CD14-positive monocyte (primary cell): ENCODE data around the gene TMEM178B. TPM values are rescaled to one million over a fixed set of nuclear protein-coding genes. Genes with fewer than 3 reads are reported as not detected.

Experiments used
- DNase-seq, 3 donors: peaks; one replicate each; pipeline ENCODE4 v3.0.0-alpha.2; 2011 to 2022
- H2AFZ ChIP-seq: 2 replicates; pipeline ENCODE4 v1.6.0; 2012; ENCODE audit warnings: mild to moderate bottlenecking, low read depth, low read length, inconsistent platforms; ENCODE audit not compliant: insufficient read depth, poor library complexity, severe bottlenecking
- H3K27ac ChIP-seq, 2 donors: 1 replicate in 1 of 2; 2 replicates in 1 of 2; pipeline ENCODE4 v1.5.1; 2012 to 2013; ENCODE audit warnings: low read length in 2 of 2, control low read depth in 1 of 2, inconsistent platforms in 1 of 2, low read depth in 1 of 2, mild to moderate bottlenecking in 1 of 2
- H3K27me3 ChIP-seq, 2 donors: one replicate each; pipeline versions ENCODE4 v1.6.0 to v1.6.1; 2011 to 2013; ENCODE audit warnings: low read length in 2 of 2; ENCODE audit not compliant: control insufficient read depth in 2 of 2, insufficient read depth in 2 of 2
- H3K36me3 ChIP-seq, 2 donors: replicated peaks in 1 of 2; 1 replicate in 1 of 2; 2 replicates in 1 of 2; pipeline versions ENCODE4 v1.5.1 to v1.6.1; 2012 to 2013; ENCODE audit warnings: low read length in 2 of 2, control low read depth in 1 of 2, inconsistent platforms in 1 of 2, mild to moderate bottlenecking in 1 of 2; ENCODE audit not compliant: insufficient read depth in 2 of 2, control insufficient read depth in 1 of 2
- H3K4me1 ChIP-seq, 2 donors: 1 replicate in 1 of 2; 2 replicates in 1 of 2; pipeline versions ENCODE4 v1.5.1 to v1.6.1; 2012 to 2013; ENCODE audit warnings: low read length in 2 of 2, control low read depth in 1 of 2, inconsistent platforms in 1 of 2, mild to moderate bottlenecking in 1 of 2, moderate library complexity in 1 of 2; ENCODE audit not compliant: insufficient read depth in 2 of 2, control insufficient read depth in 1 of 2
- H3K4me2 ChIP-seq: replicated peaks from 2 replicates; pipeline ENCODE3; 2012; ENCODE audit warnings: low read length, moderate library complexity, mild to moderate bottlenecking; ENCODE audit not compliant: poor library complexity, severe bottlenecking; ENCODE audit errors: extremely low read depth
- H3K4me3 ChIP-seq, 3 experiments: fragments of 200-600 bp in 1 of 3; sonication (generic) in 1 of 3; replicated peaks in 1 of 3; 1 replicate in 2 of 3; 2 replicates in 1 of 3; pipeline ENCODE4 v1.5.1; 2011 to 2013; ENCODE audit warnings: low read length in 3 of 3, mild to moderate bottlenecking in 3 of 3, control low read depth in 2 of 3, low read depth in 2 of 3, inconsistent platforms in 1 of 3, moderate library complexity in 1 of 3
- H3K79me2 ChIP-seq: 2 replicates; pipeline ENCODE4 v1.6.0; 2012; ENCODE audit warnings: mild to moderate bottlenecking, control low read depth, inconsistent platforms, low read length, moderate library complexity; ENCODE audit not compliant: insufficient read depth
- H3K9ac ChIP-seq: 2 replicates; pipeline ENCODE4 v1.6.0; 2017; ENCODE audit warnings: low read length, mild to moderate bottlenecking; ENCODE audit not compliant: insufficient read depth, poor library complexity, severe bottlenecking
- H3K9me3 ChIP-seq, 2 donors: replicated peaks in 1 of 2; 1 replicate in 1 of 2; 2 replicates in 1 of 2; pipeline versions ENCODE4 v1.5.1 to v1.6.1; 2012 to 2013; ENCODE audit warnings: low read length in 2 of 2, control low read depth in 1 of 2; ENCODE audit not compliant: control insufficient read depth in 1 of 2, insufficient read depth in 1 of 2
- H4K20me1 ChIP-seq: 2 replicates; pipeline ENCODE4 v1.6.0; 2012; ENCODE audit warnings: mild to moderate bottlenecking, low read length, control low read depth, moderate library complexity; ENCODE audit not compliant: insufficient read depth
- H3K27ac Mint-ChIP-seq, 7 donors: one replicate each; pipeline ENCODE4 v1.8.0; 2020; ENCODE audit warnings: mild to moderate bottlenecking in 7 of 7, mixed read lengths in 7 of 7, moderate library complexity in 6 of 7, inconsistent platforms in 2 of 7
- H3K27me3 Mint-ChIP-seq, 3 donors: one replicate each; pipeline ENCODE4 v1.8.0; 2021 to 2022; ENCODE audit warnings: low read depth in 3 of 3, mild to moderate bottlenecking in 3 of 3, mixed read lengths in 3 of 3, moderate library complexity in 3 of 3, inconsistent platforms in 1 of 3
- H3K36me3 Mint-ChIP-seq, 2 donors: one replicate each; pipeline ENCODE4 v1.8.0; 2020; ENCODE audit warnings: mixed read lengths in 2 of 2, inconsistent platforms in 1 of 2, mild to moderate bottlenecking in 1 of 2
- H3K4me1 Mint-ChIP-seq: one replicate; pipeline ENCODE4 v1.8.0; 2020; ENCODE audit warnings: mild to moderate bottlenecking, mixed read lengths
- H3K4me3 Mint-ChIP-seq, 2 donors: one replicate each; pipeline ENCODE4 v1.8.0; 2020; ENCODE audit warnings: mild to moderate bottlenecking in 2 of 2, mixed read lengths in 2 of 2, moderate library complexity in 1 of 2
- H3K9me3 Mint-ChIP-seq, 7 donors: one replicate each; pipeline ENCODE4 v1.8.0; 2020 to 2022; ENCODE audit warnings: mixed read lengths in 7 of 7, mild to moderate bottlenecking in 6 of 7, moderate library complexity in 6 of 7, inconsistent platforms in 2 of 7
- WGBS: methylation state at CpG from one replicate; pipeline ENCODE4 v1.1.5; 2013; ENCODE audit warnings: missing lambda C conversion rate; ENCODE audit not compliant: insufficient coverage; 5-methylcytosine and 5-hydroxymethylcytosine counted together
- intact Hi-C, 2 donors: fragments of 100-400 bp; cut with micrococcal nuclease; formaldehyde crosslinking; loops; one replicate each; pipeline versions ENCODE4 v1.15.0 to v1.15.1; 2023
- polyA plus RNA-seq, 3 donors: library from polyadenylated mRNA; depleted of rRNA in 1 of 3; unstranded in 2 of 3; stranded (reverse) in 1 of 3; fragments of 300-500 nt in 2 of 3; fragments of >200 nt in 1 of 3; fragmentation: Illumina TruSeq in 2 of 3; gene quantifications; 1 replicate in 2 of 3; 2 replicates in 1 of 3; pipeline ENCODE4 v1.2.3, GENCODE V29; 2012 to 2021
- TF ChIP-seq, protein P1 (sequence below): fragments of 200-600 bp; IDR thresholded peaks from one replicate; pipeline ENCODE4 v1.8.0; 2022; ENCODE audit warnings: antibody characterized with exemption, mild to moderate bottlenecking

TMEM178B gene
- polyA plus RNA-seq, 3 donors, result not detected

DNA sequence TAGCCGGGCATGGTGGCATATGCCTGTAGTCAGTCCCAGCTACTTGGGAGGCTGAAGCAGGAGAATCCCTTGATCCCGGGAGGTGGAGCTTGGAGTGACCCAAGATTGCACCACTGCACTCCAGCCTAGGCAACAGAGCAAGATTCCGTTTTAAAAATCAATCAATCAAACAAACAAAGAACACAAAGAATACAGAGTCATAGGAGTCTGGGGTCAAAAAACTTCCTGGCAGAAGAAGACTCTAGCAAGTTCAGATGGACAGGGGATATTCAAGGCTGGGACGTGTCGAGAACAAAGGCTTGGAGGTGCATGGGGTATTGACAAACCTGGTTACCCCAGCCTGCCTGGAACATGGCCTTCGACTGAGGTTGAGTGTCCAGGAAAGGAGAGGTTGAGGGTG lies 248.5 kb downstream of the TMEM178B start:
- intact Hi-C loops, result no loop called here
- no peak overlapping the region for H3K4me2 ChIP-seq
- no peaks in the 10 kb centered on the region for H3K36me3 ChIP-seq
- no peak overlapping the region for H3K4me3 ChIP-seq
- no peaks in the 10 kb centered on the region for H3K9me3 ChIP-seq
- no peaks in the 10 kb centered on the region for H3K4me1 ChIP-seq
- no peak for DNase-seq
- no peak overlapping the region for H3K9ac ChIP-seq
- H3K27ac Mint-ChIP-seq, result no peak overlapping the region
- H3K27ac ChIP-seq, result no peak overlapping the region
- 100% methylated on average over 1 of the region's 6 CpGs for WGBS
- H3K27me3 Mint-ChIP-seq, result peaks cover 0 to 2% (median 0%) of the 10 kb centered on the region in 3 donors
- H3K4me3 Mint-ChIP-seq, result no peak overlapping the region
- H3K36me3 Mint-ChIP-seq, result no peaks in the 10 kb centered on the region
- H3K27me3 ChIP-seq, result no peaks in the 10 kb centered on the region
- no peak overlapping the region for H2AFZ ChIP-seq
- TF ChIP-seq, protein P1, sequence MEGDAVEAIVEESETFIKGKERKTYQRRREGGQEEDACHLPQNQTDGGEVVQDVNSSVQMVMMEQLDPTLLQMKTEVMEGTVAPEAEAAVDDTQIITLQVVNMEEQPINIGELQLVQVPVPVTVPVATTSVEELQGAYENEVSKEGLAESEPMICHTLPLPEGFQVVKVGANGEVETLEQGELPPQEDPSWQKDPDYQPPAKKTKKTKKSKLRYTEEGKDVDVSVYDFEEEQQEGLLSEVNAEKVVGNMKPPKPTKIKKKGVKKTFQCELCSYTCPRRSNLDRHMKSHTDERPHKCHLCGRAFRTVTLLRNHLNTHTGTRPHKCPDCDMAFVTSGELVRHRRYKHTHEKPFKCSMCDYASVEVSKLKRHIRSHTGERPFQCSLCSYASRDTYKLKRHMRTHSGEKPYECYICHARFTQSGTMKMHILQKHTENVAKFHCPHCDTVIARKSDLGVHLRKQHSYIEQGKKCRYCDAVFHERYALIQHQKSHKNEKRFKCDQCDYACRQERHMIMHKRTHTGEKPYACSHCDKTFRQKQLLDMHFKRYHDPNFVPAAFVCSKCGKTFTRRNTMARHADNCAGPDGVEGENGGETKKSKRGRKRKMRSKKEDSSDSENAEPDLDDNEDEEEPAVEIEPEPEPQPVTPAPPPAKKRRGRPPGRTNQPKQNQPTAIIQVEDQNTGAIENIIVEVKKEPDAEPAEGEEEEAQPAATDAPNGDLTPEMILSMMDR, result no peak
- H3K79me2 ChIP-seq, result no peaks in the 10 kb centered on the region
- H3K4me1 Mint-ChIP-seq, result no peaks in the 10 kb centered on the region
- H4K20me1 ChIP-seq, result no peaks in the 10 kb centered on the region
- H3K9me3 Mint-ChIP-seq, result peaks cover 0 to 8% (median 0%) of the 10 kb centered on the region in 7 donors

GRCh38 chr7:141323826-141324225 lies 250.0 kb downstream of the TMEM178B start:
- H3K9me3 ChIP-seq, result no peaks in the 10 kb centered on the region
- no peaks in the 10 kb centered on the region for H3K27me3 ChIP-seq
- Mint-ChIP-seq H3K27me3 (peaks cover 0 to 2% (median 0%) of the 10 kb centered on the region in 3 donors), H3K4me3 (no peak overlapping the region), H3K36me3 (no peaks in the 10 kb centered on the region), H3K4me1 (no peaks in the 10 kb centered on the region), H3K9me3 (peaks cover 0 to 8% (median 0%) of the 10 kb centered on the region in 7 donors), H3K27ac (no peak overlapping the region)
- intact Hi-C loops, result no loop called here
- WGBS, result 90% methylated on average over 4 of the region's 4 CpGs
- H2AFZ ChIP-seq, result no peak overlapping the region
- H3K79me2 ChIP-seq, result no peaks in the 10 kb centered on the region
- H4K20me1 ChIP-seq, result no peaks in the 10 kb centered on the region
- no peak for DNase-seq
- no peak overlapping the region for H3K4me2 ChIP-seq
- no peak overlapping the region for H3K4me3 ChIP-seq
- H3K9ac ChIP-seq, result no peak overlapping the region
- no peaks in the 10 kb centered on the region for H3K4me1 ChIP-seq
- no peaks in the 10 kb centered on the region for H3K36me3 ChIP-seq
- TF ChIP-seq, protein P1, result no peak
- no peak overlapping the region for H3K27ac ChIP-seq
